ENCODE data around the gene UBE2O. TPM values are rescaled to one million over a fixed set of nuclear protein-coding genes. Genes with fewer than 3 reads are reported as not detected.
A peak's percentile ranks its signal among the peaks of the same experiment; 100 is the strongest.

Gene UBE2O
- total and polyA plus RNA-seq, 2 donors from 2014 or later, result 5.5 to 21.3 TPM

DNA sequence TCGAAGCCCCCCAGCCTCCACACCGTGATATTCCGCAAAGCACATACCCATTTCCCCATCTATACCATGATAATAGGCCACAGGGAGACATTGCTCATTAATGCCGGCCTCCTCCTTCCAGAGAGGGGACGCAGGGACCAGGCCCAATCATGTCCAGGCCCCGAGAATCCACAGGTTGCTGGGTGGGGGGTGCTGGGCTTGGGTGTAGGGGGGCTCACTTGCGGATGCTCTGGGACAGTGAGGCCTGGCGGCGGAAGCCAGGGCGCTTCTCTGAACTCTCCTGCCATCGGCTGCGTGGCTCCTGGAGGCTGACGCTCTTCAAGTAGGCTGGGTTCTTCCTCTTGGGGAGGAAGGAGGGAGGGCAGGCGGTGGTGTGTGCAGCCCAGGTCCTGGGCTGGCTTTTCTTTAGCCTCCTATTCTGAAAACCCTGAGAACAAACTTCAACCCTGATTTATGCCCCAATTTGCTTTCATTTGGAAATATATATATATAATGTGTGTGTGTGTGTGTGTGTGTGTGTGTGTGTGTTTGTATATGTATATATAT, 26.6 kb upstream of the UBE2O start:
- no peak overlapping the region for H3K9ac ChIP-seq (ENCODE audit: low read length in 3 of 3)
- H3K27ac ChIP-seq (ENCODE audit: low read depth in 2 of 2, low read length in 2 of 2), result no peak overlapping the region
- no peaks in the 10 kb centered on the region for H3K27me3 ChIP-seq (ENCODE audit: control insufficient read depth, insufficient read depth, low read length)
- intact Hi-C loops (cut with DNase I), result no loop called here
- FAIRE-seq, result no peak
- no peaks in the 10 kb centered on the region for H3K4me1 ChIP-seq (ENCODE audit: control insufficient read depth in 2 of 3, insufficient read depth in 2 of 3, low read depth in 1 of 3, low read length in 3 of 3)
- no peak overlapping the region for H3K4me3 ChIP-seq (ENCODE audit: low read length in 3 of 3)
- TF ChIP-seq, protein P1, sequence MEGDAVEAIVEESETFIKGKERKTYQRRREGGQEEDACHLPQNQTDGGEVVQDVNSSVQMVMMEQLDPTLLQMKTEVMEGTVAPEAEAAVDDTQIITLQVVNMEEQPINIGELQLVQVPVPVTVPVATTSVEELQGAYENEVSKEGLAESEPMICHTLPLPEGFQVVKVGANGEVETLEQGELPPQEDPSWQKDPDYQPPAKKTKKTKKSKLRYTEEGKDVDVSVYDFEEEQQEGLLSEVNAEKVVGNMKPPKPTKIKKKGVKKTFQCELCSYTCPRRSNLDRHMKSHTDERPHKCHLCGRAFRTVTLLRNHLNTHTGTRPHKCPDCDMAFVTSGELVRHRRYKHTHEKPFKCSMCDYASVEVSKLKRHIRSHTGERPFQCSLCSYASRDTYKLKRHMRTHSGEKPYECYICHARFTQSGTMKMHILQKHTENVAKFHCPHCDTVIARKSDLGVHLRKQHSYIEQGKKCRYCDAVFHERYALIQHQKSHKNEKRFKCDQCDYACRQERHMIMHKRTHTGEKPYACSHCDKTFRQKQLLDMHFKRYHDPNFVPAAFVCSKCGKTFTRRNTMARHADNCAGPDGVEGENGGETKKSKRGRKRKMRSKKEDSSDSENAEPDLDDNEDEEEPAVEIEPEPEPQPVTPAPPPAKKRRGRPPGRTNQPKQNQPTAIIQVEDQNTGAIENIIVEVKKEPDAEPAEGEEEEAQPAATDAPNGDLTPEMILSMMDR (IDR thresholded peaks at IDR 0.05; ENCODE audit: borderline replicate concordance, extremely low read depth, insufficient read depth), result no peak
- no peaks in the 10 kb centered on the region for H3K9me3 ChIP-seq (ENCODE audit: control insufficient read depth in 2 of 3, insufficient read depth in 1 of 3, low read length in 3 of 3)
- DNase-seq, result peak in 1 of 5 donors; percentile 58
- H3K36me3 ChIP-seq (ENCODE audit: control insufficient read depth in 2 of 3, insufficient read depth in 3 of 3, low read length in 3 of 3), result no peaks in the 10 kb centered on the region

DNA sequence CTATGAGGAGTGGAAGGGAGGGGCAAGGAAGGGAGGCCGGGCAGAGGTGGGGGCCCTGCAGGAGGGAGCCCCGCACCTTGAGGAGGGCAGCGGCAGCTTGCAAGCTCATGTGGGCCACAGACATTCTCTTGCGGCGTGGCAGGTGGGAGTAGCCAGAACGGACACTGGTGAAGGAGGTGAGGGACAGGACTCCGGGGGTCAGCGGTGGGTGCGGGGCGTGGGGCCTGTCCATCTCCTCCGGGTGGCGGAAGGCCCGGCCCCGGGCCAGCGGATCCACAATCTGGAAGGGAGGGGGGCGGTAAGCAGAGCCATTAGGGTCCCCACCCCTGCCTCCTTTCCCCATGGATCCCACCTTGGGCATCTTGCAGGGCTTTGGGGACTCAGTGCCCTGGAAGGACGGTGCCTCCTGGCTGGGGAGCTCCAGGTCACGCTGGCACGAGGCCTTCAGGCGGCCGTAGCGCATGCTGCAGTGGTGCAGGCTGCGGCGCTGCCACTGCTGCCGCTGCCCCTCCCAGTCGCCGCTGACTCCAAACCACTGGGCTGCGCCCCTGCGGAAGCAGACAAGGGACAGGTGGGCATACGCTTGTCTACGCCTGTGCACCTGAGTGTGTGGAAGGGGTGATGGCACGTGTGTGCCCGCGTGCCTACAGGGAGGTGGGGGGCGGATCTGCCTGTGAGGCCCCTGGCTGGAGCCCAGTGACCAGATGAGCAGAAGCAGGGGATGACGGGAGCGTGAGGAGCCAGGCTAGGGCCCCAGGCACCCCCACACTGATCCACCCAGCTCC, 26.0 kb upstream of the UBE2O start:
- FAIRE-seq, result no peak
- no peaks in the 10 kb centered on the region for H3K4me1 ChIP-seq (ENCODE audit: control insufficient read depth in 2 of 3, insufficient read depth in 2 of 3, low read depth in 1 of 3, low read length in 3 of 3)

DNA sequence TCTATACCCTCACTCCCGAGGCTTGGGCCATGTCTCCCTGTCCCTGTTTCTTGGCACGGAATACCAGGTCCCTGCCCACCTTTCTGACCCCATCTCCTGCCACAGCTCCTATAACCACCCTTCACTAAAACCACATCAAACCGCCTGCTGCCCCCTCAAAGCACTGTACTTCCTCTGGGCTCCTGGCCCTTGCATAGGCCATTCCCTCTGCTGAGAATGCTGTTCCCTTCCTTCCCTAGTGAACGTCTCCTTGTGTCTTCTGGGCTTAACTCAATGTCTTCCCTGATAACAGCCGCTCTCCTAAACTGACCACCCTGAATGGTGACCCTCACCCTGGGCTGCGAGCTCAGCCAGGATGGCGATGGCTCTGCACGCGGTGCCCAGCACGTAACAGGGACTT, 25.1 kb upstream of the UBE2O start:
- no peaks in the 10 kb centered on the region for H3K4me1 ChIP-seq (ENCODE audit: control insufficient read depth in 2 of 3, insufficient read depth in 2 of 3, low read depth in 1 of 3, low read length in 3 of 3)
- H3K4me3 ChIP-seq (ENCODE audit: low read length in 3 of 3), result no peak overlapping the region
- H3K36me3 ChIP-seq (ENCODE audit: control insufficient read depth in 2 of 3, insufficient read depth in 3 of 3, low read length in 3 of 3), result no peaks in the 10 kb centered on the region
- FAIRE-seq (no peak), DNase-seq (no peak)
- intact Hi-C loops (cut with DNase I), result no loop called here
- no peak overlapping the region for H3K9ac ChIP-seq (ENCODE audit: low read length in 3 of 3)
- no peaks in the 10 kb centered on the region for H3K9me3 ChIP-seq (ENCODE audit: control insufficient read depth in 2 of 3, insufficient read depth in 1 of 3, low read length in 3 of 3)
- TF ChIP-seq, protein P1 (IDR thresholded peaks at IDR 0.05; ENCODE audit: borderline replicate concordance, extremely low read depth, insufficient read depth), result no peak
- H3K27ac ChIP-seq (ENCODE audit: low read depth in 2 of 2, low read length in 2 of 2), result no peak overlapping the region
- no peaks in the 10 kb centered on the region for H3K27me3 ChIP-seq (ENCODE audit: control insufficient read depth, insufficient read depth, low read length)

More for the DNA sequence above, 26.0 kb upstream of the UBE2O start:
- no peak overlapping the region for H3K9ac ChIP-seq (ENCODE audit: low read length in 3 of 3)
- no peaks in the 10 kb centered on the region for H3K9me3 ChIP-seq (ENCODE audit: control insufficient read depth in 2 of 3, insufficient read depth in 1 of 3, low read length in 3 of 3)
- H3K27ac ChIP-seq (ENCODE audit: low read depth in 2 of 2, low read length in 2 of 2), result no peak overlapping the region
- H3K36me3 ChIP-seq (ENCODE audit: control insufficient read depth in 2 of 3, insufficient read depth in 3 of 3, low read length in 3 of 3), result no peaks in the 10 kb centered on the region
- no peak overlapping the region for H3K4me3 ChIP-seq (ENCODE audit: low read length in 3 of 3)
- DNase-seq, result no peak
- H3K27me3 ChIP-seq (ENCODE audit: control insufficient read depth, insufficient read depth, low read length), result no peaks in the 10 kb centered on the region
- TF ChIP-seq, protein P1 (IDR thresholded peaks at IDR 0.05; ENCODE audit: borderline replicate concordance, extremely low read depth, insufficient read depth), result no peak
- intact Hi-C loops (cut with DNase I), result no loop called here

All from kidney (tissue), 14 donors.